Subcutaneous adipose tissue (tissue), 4 donors: Measurements from ENCODE around the gene CRISPLD2. TPM values are rescaled to one million over a fixed set of nuclear protein-coding genes. Genes with fewer than 3 reads are reported as not detected.

Source experiments
- CTCF ChIP-seq: fragments of 450-650 bp; IDR thresholded peaks from one replicate; pipeline ENCODE4 v1.5.1; 2016; ENCODE audit warnings: low read depth, mild to moderate bottlenecking, control low read depth, antibody characterized with exemption, moderate library complexity
- total RNA-seq, 4 donors: library from RNA; depleted of rRNA; stranded (reverse); fragments of >200 nt; gene quantifications; one replicate each; pipeline ENCODE4 v1.1.0, GENCODE V29; 2016

The CRISPLD2 gene
- total RNA-seq, 4 donors from 2014 or later, result 66.0 to 160 (median 116) TPM

GRCh38 chr16:84878770-84879169 is 59.0 kb downstream of the CRISPLD2 start:
- TF ChIP-seq CTCF, result no peak

DNA sequence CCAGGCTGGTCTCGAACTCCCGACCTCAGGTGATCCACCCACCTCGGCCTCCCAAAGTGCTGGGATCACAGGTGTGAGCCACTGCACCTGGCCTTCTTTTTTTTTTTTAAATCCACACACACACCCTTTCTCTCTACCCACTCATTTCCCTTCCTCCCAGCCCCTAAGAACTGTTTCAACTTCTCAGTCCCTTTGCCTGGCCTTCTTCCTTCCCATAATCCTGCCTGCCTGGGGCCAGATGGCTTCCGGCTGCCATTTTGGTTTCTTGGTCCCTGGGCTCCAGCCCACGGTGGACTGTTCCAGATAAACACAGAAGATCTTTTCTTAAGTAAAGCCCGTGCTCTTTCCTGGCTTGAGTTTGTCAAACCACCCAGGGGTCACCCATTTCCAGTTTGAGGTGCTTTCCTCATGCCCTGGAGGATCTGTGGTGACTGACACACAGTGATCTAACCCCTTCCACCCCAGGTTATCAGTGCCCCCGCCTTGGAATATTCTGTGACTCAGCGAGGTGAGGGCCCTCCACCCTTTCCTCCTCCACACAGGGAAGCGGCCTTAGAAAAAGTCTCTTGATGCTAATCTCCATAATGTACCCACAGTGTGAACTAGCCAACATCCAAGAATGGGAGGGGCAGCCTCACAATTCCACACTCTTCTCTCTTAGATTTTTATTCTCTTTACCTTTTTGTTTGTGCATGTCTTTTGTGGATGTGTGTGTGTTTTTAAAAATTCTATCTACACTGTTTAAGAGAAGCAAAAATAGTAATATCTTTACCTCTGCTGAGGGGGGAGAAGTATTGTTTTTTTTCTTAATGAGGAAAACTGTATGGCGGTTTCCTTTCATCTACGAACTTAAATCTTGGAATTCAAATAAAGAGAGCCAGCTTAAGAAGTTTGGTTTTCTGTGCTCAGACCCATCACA is 60.0 kb downstream of the CRISPLD2 start:
- no peak for TF ChIP-seq CTCF

DNA sequence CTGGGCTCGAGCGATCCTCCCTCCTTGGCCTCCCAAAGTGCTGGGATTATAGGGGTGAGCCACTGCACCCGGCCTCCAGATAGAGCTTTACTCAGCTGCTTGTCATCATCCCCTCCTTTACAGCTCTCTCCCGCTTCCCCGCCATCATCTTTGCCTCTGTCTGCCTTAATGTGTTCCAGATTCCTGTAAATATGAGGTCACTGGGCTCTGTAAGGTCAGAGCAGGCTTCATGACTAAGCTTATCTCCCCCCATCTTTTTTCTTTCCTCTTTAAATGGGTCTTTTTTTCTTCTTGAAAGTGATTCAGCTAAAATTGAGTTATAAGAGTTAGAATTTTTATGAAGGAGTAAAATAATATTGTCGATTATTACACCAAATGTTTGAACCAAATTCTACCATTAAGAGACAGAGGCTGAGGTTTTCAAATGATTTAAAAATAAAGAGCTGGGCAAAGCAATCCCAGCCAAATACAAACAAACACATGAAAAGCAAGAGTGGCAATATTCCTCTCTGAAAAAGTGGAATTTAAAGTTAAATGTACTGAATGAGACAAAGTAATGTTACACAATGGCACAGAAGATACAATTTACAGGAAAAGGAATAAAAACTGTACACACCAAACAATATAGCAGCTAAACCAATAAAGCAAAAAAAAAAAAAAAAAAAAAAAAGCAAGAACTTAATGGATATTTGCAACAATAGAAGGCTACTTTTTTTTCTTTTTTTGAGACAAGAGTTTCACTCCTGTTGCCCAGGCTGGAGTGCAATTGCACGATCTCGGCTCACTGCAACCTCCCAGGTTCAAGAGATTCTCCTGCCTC is 62.1 kb downstream of the CRISPLD2 start:
- no peak for TF ChIP-seq CTCF

DNA sequence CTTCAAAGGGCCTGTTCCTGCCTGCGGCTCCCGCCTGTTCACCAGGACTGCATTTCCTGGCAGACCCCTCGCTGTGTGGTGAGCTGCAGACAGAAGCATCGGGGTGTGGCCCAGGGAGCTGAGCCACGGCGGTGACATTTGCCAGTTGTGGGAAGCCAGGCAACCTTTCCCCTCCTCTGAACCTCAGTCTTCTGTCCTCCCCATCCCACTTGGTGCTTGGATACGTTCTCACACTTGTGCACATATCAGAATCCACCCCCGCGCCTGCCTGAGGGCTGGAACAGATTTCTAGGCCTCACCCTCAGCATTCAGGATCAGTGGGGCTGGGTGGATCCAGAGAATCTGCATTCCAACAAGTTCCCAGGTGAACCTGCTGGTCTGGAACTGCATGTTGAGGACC is 63.5 kb downstream of the CRISPLD2 start:
- no peak for TF ChIP-seq CTCF

- TF ChIP-seq CTCF, result no peak
These were observed 64.4 kb downstream of the CRISPLD2 start for GRCh38 chr16:84884246-84884595.

DNA sequence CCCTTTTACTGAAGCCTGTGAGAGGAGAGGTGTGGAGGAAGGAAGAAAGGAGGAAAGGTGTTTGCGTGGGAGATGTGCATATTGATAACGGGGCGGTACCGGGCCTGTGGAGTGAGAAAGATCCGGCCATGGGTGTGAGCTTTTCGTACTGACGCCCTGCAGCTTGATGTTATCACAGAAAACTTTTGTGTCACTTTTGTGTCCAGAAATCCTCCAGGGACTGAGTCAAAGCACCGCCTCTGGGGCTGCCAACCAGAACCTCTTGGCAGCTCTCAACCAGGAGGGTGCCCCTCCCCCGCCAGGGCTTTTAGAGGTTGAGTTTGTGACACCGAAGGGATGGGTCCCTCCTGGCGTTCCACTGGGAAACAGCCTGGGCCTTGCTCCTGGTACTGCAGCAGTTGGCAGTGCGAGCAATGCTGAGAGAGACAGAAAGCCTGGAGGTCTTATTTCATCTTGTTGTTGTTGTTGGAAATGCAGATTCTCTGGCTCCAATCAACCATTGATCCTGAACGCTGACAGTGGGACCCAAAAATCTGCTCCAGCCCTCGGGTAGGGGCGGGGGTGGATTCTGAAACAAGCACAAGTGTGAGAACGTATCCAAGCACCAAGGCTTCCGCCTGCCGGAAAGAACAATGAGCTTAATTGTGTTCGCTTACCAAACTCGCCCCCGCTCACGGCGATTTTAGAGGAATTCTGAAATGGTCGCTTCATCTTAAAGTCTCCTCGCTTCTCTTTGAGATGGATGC is 65.0 kb downstream of the CRISPLD2 start:
- TF ChIP-seq CTCF, result no peak
